ENCODE results near the gene HAVCR2. TPM values are rescaled to one million over a fixed set of nuclear protein-coding genes. Genes with fewer than 3 reads are reported as not detected.

Gene HAVCR2
- total RNA-seq, 2 donors from 2014 or later, result 1.8 to 2.8 TPM

- peak; percentile 54 for DNase-seq (ENCODE audit: low spot score)
- peak overlapping the region; percentile 86 to 87 for H3K27ac ChIP-seq
- no peaks in the 10 kb centered on the region for H3K36me3 ChIP-seq
- H3K4me3 ChIP-seq, result peak overlapping the region; percentile 80 to 85
- H3K27me3 ChIP-seq (replicated peaks; ENCODE audit: insufficient read depth), result no peaks in the 10 kb centered on the region
- no peaks in the 10 kb centered on the region for H3K4me1 ChIP-seq (replicated peaks)
- no peaks in the 10 kb centered on the region for H3K9me3 ChIP-seq
- TF ChIP-seq POLR2AphosphoS5 (IDR thresholded peaks at IDR 0.05), result peak; percentile 44
- peak in 1 of 4 experiments; percentile 2 for TF ChIP-seq CTCF (IDR thresholded peaks at IDR 0.05)
- TF ChIP-seq POLR2A (IDR thresholded peaks at IDR 0.05), result no peak
- intact Hi-C loops (cut with DNase I), result no loop called here
- WGBS, result 6% methylated on average over 33 of the region's 33 CpGs
Measured at GRCh38 chr5:157143127-157143971, 34.5 kb upstream of the HAVCR2 start.

DNA sequence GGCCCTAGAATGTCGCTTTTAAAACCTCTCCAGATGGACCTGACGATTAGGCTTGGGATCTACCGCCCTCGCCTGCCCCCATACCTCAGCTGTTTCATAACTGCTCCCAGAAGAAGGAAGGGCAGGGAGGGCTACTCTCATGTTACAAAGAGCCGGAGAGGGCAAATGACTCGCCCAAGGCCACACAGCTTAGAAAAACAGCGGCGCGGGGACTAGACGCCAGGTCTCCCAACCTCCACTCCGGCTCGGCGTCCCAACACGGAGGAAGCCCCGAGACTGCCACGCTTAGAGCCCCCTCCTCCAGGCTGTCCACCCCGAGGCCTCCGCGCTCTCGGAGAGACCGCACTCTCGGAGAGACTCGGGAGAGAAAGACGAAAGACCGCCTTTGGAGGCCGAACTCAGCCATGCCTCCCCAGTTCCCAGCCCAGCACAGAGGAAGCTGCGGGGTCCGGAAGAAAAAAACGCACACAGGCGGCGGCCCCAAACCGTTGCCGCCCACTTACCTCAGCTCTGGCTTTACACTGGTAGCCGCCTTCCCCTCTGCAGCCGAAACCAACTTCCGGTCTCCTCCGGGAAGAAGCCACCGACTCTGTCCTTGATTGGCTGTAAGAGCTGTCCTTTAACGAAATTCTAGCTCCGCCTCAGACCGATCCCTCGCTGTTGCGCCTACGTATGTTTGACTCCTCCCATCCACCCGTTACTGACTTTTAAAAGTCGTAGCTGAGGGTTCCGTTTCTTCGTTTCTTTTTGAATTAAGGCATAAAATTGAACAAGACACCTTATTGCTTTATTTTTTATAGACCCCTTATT is 33.7 kb upstream of the HAVCR2 start, which contains the start of gene MED7:
Gene MED7 (minus strand): TSS at position 549 of the 810 bp plus-strand sequence. CDS start 3,434 bp downstream, outside the sequence.
- no peak for TF ChIP-seq CTCF (IDR thresholded peaks at IDR 0.05)
- TF ChIP-seq POLR2AphosphoS5 (IDR thresholded peaks at IDR 0.05), result peak; percentile 93
- peak; percentile 74 for TF ChIP-seq POLR2A (IDR thresholded peaks at IDR 0.05)
- Histone ChIP-seq H3K9me3 (no peaks in the 10 kb centered on the region), H3K36me3 (no peaks in the 10 kb centered on the region), H3K4me1 (replicated peaks) (no peaks in the 10 kb centered on the region), H3K27ac (peak within 1 kb of the TSS; percentile 86 to 87), H3K27me3 (replicated peaks; ENCODE audit: insufficient read depth) (no peaks in the 10 kb centered on the region), H3K4me3 (peak within 1 kb of the TSS; percentile 80 to 85)
- under 1% methylated on average over 48 of the region's 48 CpGs for WGBS
- intact Hi-C loops (cut with DNase I), result no loop called here
- peak; percentile 98 for DNase-seq (ENCODE audit: low spot score)

DNA sequence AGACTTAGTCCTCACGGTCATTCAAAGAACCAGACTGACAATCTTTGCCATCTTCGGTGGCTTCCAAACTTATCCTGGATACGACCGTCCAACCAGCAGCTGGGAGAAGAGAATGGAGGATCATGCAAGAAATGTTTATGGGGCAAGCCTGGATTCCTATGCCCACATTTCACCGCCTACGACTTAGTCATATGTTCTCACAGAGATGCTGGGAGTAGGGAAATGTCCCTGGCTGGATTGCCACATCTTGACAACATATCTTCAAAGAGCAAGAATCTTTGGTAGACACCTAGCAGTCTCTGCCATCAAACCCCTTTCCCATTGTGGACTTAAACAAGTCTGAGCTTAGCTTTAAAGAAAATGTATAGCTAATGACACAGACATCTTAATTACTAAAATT is 28.8 kb upstream of the HAVCR2 start:
- no peaks in the 10 kb centered on the region for H3K27me3 ChIP-seq (replicated peaks; ENCODE audit: insufficient read depth)
- H3K36me3 ChIP-seq, result no peaks in the 10 kb centered on the region
- H3K9me3 ChIP-seq, result no peaks in the 10 kb centered on the region
- no peaks in the 10 kb centered on the region for H3K4me1 ChIP-seq (replicated peaks)
- 91% methylated on average over 6 of the region's 6 CpGs for whole genome bisulfite sequencing
- intact Hi-C loops (cut with DNase I), result no loop called here
- TF ChIP-seq POLR2A (IDR thresholded peaks at IDR 0.05) (no peak), POLR2AphosphoS5 (IDR thresholded peaks at IDR 0.05) (no peak), CTCF (IDR thresholded peaks at IDR 0.05) (no peak)
- no peak overlapping the region for H3K27ac ChIP-seq
- no peak for DNase-seq (ENCODE audit: low spot score)
- H3K4me3 ChIP-seq, result no peak overlapping the region

DNA sequence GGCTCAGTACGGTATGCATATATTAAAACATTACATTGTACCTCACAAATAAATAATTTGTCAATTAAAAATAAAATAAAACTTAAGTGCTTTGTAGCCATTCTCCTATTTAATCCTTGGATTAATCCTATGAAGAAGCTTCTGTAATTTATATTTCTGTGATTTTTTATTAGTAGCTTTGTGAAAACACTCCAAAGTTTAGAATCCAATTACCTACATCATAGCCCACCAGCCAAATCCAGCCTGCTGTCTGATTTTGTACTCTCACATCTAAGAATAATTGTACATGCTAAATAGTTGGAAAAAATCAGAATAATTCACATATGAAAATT is 23.4 kb upstream of the HAVCR2 start:
- Histone ChIP-seq H3K4me1 (replicated peaks) (no peaks in the 10 kb centered on the region), H3K27me3 (replicated peaks; ENCODE audit: insufficient read depth) (no peaks in the 10 kb centered on the region), H3K4me3 (no peak overlapping the region), H3K9me3 (no peaks in the 10 kb centered on the region), H3K27ac (no peak overlapping the region), H3K36me3 (no peaks in the 10 kb centered on the region)
- no peak for TF ChIP-seq CTCF (IDR thresholded peaks at IDR 0.05)
- TF ChIP-seq POLR2AphosphoS5 (IDR thresholded peaks at IDR 0.05), result no peak
- no peak for TF ChIP-seq POLR2A (IDR thresholded peaks at IDR 0.05)
- intact Hi-C loops (cut with DNase I), result no loop called here
- 2% methylated on average over 1 of the region's 1 CpG for WGBS
- no peak for DNase-seq (ENCODE audit: low spot score)

Data from prostate gland (tissue), 2 donors.